ENCODE measurements around the gene GSK3B. TPM values are rescaled to one million over a fixed set of nuclear protein-coding genes. Genes with fewer than 3 reads are reported as not detected.

GSK3B gene
- total RNA-seq, 1 experiment from 2014 or later, result 56.6 TPM

GRCh38 chr3:119817583-119818363, 276.5 kb downstream of the GSK3B start:
- H3K27ac ChIP-seq (ENCODE audit: low read depth, low read length, poor library complexity, severe bottlenecking), result no peak overlapping the region
- DNase-seq (ENCODE audit: low spot score), result no peak
- H3K4me3 ChIP-seq (ENCODE audit: low read depth, low read length, poor library complexity, severe bottlenecking), result no peak overlapping the region
- no peaks in the 10 kb centered on the region for H3K4me1 ChIP-seq (ENCODE audit: insufficient read depth, low read length, poor library complexity, severe bottlenecking)
- H3K27me3 ChIP-seq (replicated peaks; ENCODE audit: insufficient read depth, low read depth, low read length, poor library complexity), result no peaks in the 10 kb centered on the region
- ChIA-PET POLR2A (ENCODE audit: low non-redundant PET) (no interaction called here), CTCF (no interaction called here)
- no TSS peak for BruUV-seq (replicated peaks)
- no peaks in the 10 kb centered on the region for H3K36me3 ChIP-seq (ENCODE audit: insufficient read depth, low read length, poor library complexity, severe bottlenecking)
- TF ChIP-seq CTCF (conservative IDR thresholded peaks at IDR 0.05; ENCODE audit: low read depth, low read length) (no peak), EZH2 (IDR thresholded peaks at IDR 0.05; ENCODE audit: borderline replicate concordance, low read depth, low read length, poor library complexity, severe bottlenecking) (no peak)
- no peaks in the 10 kb centered on the region for H3K9me3 ChIP-seq (ENCODE audit: low read depth, low read length, poor library complexity, severe bottlenecking)
- intact Hi-C loops (cut with micrococcal nuclease; ENCODE audit: unreplicated experiment), result no loop called here

GRCh38 chr3:119817071-119817470, 277.2 kb downstream of the GSK3B start:
- ChIA-PET POLR2A (ENCODE audit: low non-redundant PET) (no interaction called here), CTCF (no interaction called here)
- Histone ChIP-seq H3K9me3 (ENCODE audit: low read depth, low read length, poor library complexity, severe bottlenecking) (no peaks in the 10 kb centered on the region), H3K36me3 (ENCODE audit: insufficient read depth, low read length, poor library complexity, severe bottlenecking) (no peaks in the 10 kb centered on the region), H3K27me3 (replicated peaks; ENCODE audit: insufficient read depth, low read depth, low read length, poor library complexity) (no peaks in the 10 kb centered on the region), H3K4me1 (ENCODE audit: insufficient read depth, low read length, poor library complexity, severe bottlenecking) (no peaks in the 10 kb centered on the region), H3K27ac (ENCODE audit: low read depth, low read length, poor library complexity, severe bottlenecking) (no peak overlapping the region), H3K4me3 (ENCODE audit: low read depth, low read length, poor library complexity, severe bottlenecking) (no peak overlapping the region)
- no peak for DNase-seq (ENCODE audit: low spot score)
- no TSS peak for BruUV-seq (replicated peaks)
- intact Hi-C loops (cut with micrococcal nuclease; ENCODE audit: unreplicated experiment), result no loop called here
- TF ChIP-seq EZH2 (IDR thresholded peaks at IDR 0.05; ENCODE audit: borderline replicate concordance, low read depth, low read length, poor library complexity, severe bottlenecking) (no peak), CTCF (conservative IDR thresholded peaks at IDR 0.05; ENCODE audit: low read depth, low read length) (no peak)

GRCh38 chr3:119815716-119816115, 278.5 kb downstream of the GSK3B start:
- DNase-seq (ENCODE audit: low spot score), result no peak
- Histone ChIP-seq H3K36me3 (ENCODE audit: insufficient read depth, low read length, poor library complexity, severe bottlenecking) (no peaks in the 10 kb centered on the region), H3K27ac (ENCODE audit: low read depth, low read length, poor library complexity, severe bottlenecking) (no peak overlapping the region), H3K4me3 (ENCODE audit: low read depth, low read length, poor library complexity, severe bottlenecking) (no peak overlapping the region), H3K4me1 (ENCODE audit: insufficient read depth, low read length, poor library complexity, severe bottlenecking) (no peaks in the 10 kb centered on the region), H3K27me3 (replicated peaks; ENCODE audit: insufficient read depth, low read depth, low read length, poor library complexity) (no peaks in the 10 kb centered on the region), H3K9me3 (ENCODE audit: low read depth, low read length, poor library complexity, severe bottlenecking) (no peaks in the 10 kb centered on the region)
- BruUV-seq (replicated peaks), result no TSS peak
- CTCF ChIA-PET, result no interaction called here
- intact Hi-C loops (cut with micrococcal nuclease; ENCODE audit: unreplicated experiment), result no loop called here
- POLR2A ChIA-PET (ENCODE audit: low non-redundant PET), result no interaction called here
- TF ChIP-seq EZH2 (IDR thresholded peaks at IDR 0.05; ENCODE audit: borderline replicate concordance, low read depth, low read length, poor library complexity, severe bottlenecking) (no peak), CTCF (conservative IDR thresholded peaks at IDR 0.05; ENCODE audit: low read depth, low read length) (no peak)
